Measurements from ENCODE around the gene KCNJ9.

DNA sequence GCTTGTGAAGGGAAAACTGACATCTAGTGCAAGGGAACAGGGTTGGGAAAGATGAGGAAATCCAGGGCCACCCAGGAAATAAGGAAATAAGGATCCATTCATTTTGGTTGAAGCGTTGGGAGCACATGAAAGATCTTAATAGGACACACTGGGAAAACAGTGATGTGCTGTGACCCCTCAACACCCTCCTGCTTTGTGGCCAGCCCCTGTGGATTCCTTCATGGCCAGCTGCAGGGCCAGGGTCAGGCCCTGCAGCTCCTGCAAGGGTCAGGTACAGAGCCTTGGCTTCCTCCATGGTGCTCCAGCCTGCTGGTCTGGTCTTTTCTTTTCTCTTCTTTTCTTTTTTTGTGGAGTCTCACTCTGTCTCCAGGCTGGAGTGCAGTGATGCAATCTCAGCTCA is 30.7 kb upstream of the KCNJ9 start:
- TF ChIP-seq EZH2 (IDR thresholded peaks at IDR 0.05; ENCODE audit: borderline replicate concordance, low read depth, low read length, severe bottlenecking): no peak
- no peak for TF ChIP-seq POLR2A (IDR thresholded peaks at IDR 0.05; ENCODE audit: low read depth, low read length)
- TF ChIP-seq CTCF (IDR thresholded peaks at IDR 0.05; ENCODE audit: extremely low read depth in 1 of 2, insufficient read depth in 1 of 2, low read depth in 1 of 2, low read length in 2 of 2): no peak
- TF ChIP-seq POLR2AphosphoS5 (IDR thresholded peaks at IDR 0.05; ENCODE audit: insufficient read depth, low read depth, low read length): no peak
- TF ChIP-seq MAX (IDR thresholded peaks at IDR 0.05; ENCODE audit: insufficient read depth, insufficient read length): no peak
- no peak for TF ChIP-seq MYC (IDR thresholded peaks at IDR 0.05; ENCODE audit: low read depth, low read length)
- TF ChIP-seq JUN (IDR thresholded peaks at IDR 0.05; ENCODE audit: borderline replicate concordance, insufficient read depth, insufficient read length, low read depth): no peak
